Measurements from ENCODE around the gene SBF2.

GRCh38 chr11:9750551-9750950 lies 543.5 kb downstream of the SBF2 start:
- TF ChIP-seq, protein P1, sequence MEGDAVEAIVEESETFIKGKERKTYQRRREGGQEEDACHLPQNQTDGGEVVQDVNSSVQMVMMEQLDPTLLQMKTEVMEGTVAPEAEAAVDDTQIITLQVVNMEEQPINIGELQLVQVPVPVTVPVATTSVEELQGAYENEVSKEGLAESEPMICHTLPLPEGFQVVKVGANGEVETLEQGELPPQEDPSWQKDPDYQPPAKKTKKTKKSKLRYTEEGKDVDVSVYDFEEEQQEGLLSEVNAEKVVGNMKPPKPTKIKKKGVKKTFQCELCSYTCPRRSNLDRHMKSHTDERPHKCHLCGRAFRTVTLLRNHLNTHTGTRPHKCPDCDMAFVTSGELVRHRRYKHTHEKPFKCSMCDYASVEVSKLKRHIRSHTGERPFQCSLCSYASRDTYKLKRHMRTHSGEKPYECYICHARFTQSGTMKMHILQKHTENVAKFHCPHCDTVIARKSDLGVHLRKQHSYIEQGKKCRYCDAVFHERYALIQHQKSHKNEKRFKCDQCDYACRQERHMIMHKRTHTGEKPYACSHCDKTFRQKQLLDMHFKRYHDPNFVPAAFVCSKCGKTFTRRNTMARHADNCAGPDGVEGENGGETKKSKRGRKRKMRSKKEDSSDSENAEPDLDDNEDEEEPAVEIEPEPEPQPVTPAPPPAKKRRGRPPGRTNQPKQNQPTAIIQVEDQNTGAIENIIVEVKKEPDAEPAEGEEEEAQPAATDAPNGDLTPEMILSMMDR (IDR thresholded peaks at IDR 0.05), result no peak
- no peak for TF ChIP-seq EZH2 (IDR thresholded peaks at IDR 0.05; ENCODE audit: borderline replicate concordance, insufficient read depth, low read depth, low read length, poor library complexity, severe bottlenecking)

Data from B cell (primary cell).